Measurements from ENCODE around the gene ERC2.

DNA sequence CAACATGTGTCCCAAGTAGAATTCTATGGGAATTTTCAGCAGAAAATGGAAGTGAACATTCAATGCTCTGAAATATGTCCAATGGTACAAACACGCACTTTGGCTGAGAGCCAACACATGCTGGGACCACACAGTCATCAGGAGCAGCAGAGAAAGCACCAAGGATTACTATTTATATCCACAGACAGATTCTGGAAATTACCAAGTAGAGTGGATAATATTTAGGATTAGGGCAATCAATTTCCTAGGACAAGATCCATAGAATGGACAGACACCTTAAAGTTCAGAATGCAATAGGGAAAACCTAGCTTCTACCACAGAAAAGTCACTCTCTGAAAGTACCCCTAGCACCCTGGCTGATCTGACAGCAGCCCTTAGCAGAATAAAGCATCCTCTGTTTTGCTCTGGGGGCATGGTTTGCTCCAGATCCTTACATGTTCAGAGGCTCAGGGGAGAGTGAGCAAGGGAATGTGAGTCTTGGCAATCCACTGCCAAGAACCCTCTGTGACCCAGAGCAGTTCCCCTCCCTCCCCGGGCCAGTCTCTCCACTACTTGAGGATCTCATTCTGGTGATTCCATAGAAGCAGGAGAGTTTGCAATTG lies 775.2 kb downstream of the ERC2 start:
- TF ChIP-seq ZNF367 (CRISPR knock-in tag; IDR thresholded peaks at IDR 0.05; ENCODE audit: borderline replicate concordance) (no peak), DPF2 (CRISPR knock-in tag; IDR thresholded peaks at IDR 0.05; ENCODE audit: borderline replicate concordance, low read depth) (no peak), TAF1 (CRISPR knock-in tag; IDR thresholded peaks at IDR 0.05) (no peak), POLR2A (IDR thresholded peaks at IDR 0.05; ENCODE audit: insufficient read depth in 1 of 2, low read depth in 2 of 2, low read length in 2 of 2) (no peak), BCL6 (CRISPR knock-in tag; IDR thresholded peaks at IDR 0.05) (no peak)
